Mucosa of gallbladder (tissue), 1 donor: Measurements from ENCODE around the gene SOCS3. TPM values are rescaled to one million over a fixed set of nuclear protein-coding genes. Genes with fewer than 3 reads are reported as not detected.

Experiments
- DNase-seq: peaks from one replicate; pipeline ENCODE4 v3.0.0-alpha.2; 2020; ENCODE audit warnings: low spot score
- total RNA-seq: library from RNA; stranded (reverse); gene quantifications from one replicate; pipeline ENCODE4 v1.2.1, GENCODE V29; 2021
- donor health status: DM: no; HTN: no; CAD: no.

Gene SOCS3
- total RNA-seq, 1 donor from 2014 or later, result 11.9 TPM

DNA sequence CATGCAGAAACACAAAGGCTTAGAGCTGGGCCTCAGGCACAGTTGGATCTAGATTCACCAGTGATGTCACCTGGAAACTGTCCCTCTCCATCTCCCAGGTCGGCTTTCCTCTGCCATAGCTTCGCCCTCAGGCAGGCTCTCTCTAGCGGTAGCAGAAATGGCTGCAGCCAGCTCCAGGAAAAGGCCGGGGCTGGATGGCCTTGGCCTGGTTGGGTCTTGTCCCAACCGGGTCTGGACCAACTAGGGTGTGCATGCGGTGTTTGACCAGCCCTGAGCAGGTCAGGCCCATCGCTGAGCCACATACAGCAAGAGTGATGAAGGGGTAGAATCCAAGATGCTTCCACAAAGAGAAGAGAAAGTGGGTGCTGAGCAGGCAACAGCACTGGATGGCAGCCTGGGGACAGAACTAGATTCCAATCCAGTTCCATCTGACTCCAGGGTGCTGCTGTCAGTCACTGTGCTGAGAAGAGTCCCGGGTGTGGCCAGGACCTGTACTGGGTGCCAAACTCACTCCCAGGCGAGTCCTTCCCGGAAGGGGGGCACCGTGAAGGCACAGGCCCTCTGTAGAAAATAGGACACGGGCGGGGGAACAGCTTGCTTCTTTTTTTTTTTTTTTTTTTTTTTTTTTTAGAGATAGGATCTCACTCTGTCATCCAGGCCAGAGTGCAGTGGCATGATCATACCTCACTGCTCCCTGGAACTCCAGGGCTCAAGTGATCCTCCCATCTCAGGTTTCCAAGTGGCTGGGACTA is 51.8 kb downstream of the SOCS3 start:
- no peak for DNase-seq

DNA sequence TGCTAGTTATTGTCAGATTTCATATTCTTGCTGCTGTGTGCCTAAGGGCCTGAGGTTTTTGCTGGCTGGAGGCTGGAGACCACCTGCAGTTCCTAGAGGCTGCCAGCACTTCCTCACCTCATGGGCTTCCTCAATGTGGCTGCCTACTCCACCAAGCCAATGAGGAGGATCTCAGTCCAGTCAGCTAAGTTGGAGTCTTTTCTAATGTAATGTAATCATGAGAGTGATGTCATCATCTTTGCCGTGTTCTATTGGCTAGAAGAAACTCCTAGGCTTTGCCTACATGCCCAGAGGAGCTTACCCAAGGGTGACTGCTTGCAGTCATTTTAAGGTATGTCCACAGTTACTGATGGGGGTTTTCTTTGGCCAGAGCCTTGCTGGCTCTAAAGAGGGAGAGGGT is 53.0 kb downstream of the SOCS3 start:
- no peak for DNase-seq

Other genes starting within 250 kb of the SOCS3 start
- 43.9 TPM for gene TMC6, start 231.3 kb downstream of the SOCS3 start, total RNA-seq
- 16.2 TPM for gene TMC8, start 229.3 kb downstream of the SOCS3 start, total RNA-seq
- not detected for gene C17orf99, start 213.7 kb downstream of the SOCS3 start, total RNA-seq
- gene SYNGR2, start 191.5 kb downstream of the SOCS3 start, total RNA-seq, result 142 TPM
- 4.6 TPM for gene TK1, start 173.0 kb downstream of the SOCS3 start, total RNA-seq
- 50.4 TPM for gene AFMID, start 172.7 kb downstream of the SOCS3 start, total RNA-seq
- 2.7 TPM for gene BIRC5, start 145.8 kb downstream of the SOCS3 start, total RNA-seq
- not detected for gene TMEM235, start 128.4 kb downstream of the SOCS3 start, total RNA-seq
- gene PGS1, start 18.6 kb upstream of the SOCS3 start, total RNA-seq, result 40.4 TPM
- gene DNAH17, start 217.3 kb upstream of the SOCS3 start, total RNA-seq, result not detected